ENCODE data around the gene PEMT.
"Not testable (repeated sequence)": the region's sequence is repeated elsewhere in the genome, so short reads cannot be mapped to it uniquely, and the experiment has no call there.

PEMT gene

DNA sequence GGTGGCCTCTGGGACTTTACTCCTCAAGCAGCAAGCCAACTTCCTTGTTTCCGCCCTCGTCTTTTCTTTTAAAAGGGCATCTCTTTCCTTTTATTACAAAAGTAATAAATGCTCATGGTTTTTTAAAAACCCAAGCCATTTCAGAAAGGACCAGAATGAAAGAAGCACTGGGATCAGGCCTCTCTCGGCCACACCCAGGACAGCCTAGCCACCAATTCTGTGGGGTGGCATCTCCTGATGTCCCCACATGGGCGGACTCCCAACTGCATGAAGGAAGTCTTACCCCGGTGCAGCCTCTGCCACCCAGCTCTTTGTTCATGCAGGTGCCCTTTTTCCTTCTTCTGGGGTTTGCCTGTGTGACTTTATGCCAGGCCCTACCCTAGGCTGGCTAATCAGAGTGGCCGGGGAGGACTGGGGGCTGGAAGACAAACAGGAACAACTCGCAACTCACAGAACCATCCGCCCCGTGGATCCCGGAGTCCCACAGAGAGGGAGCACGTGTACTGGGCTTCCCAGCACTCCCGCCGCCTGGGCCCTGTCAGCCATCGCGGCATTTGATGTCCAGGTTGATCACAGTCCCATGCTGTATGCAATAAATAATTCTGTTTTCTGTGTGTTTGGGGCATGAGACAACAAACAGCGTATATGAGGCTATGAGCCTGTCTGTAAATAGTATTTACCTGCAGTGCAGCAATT, 92.8 kb downstream of the PEMT start:
- DNase-seq: no peak

GRCh38 chr17:17497845-17498520, 93.5 kb downstream of the PEMT start:
- DNase-seq: no peak

DNA sequence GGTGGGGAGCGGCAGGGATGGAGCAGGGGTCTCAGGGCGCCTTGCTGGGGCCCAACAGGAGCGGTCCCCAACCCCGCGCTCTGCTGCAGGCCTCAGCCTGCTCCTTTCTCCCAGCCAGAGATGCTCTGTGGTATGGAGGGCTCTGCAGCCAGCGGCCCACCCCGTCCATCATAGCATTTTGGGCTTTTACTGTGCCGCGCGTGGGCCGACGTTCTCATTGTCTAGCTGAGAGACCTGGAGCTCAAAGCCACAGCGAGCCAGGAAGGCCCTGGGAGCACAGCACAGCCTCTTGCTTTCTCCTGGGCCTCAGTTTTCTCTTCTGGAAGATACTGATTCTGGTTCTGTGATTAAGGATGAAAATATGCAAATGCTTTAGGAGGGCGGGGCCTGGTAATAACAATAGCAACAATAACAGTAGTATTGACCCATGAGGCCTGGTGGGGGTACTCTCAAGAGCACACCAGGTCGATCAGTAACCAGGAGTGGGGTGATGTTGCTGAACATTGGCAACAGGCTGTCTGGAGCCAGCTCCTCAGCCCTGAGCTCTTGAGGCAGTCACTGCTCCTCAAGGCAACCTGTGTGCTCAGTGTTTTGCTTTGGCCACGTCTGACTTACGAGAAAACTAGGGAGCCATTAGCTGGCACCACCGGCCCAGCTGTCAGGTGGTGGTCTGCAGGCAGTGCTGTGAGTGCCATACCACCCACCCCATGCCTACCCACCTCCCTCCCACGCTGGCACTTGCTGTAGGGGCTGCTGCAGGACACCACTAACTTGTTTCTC, 94.3 kb downstream of the PEMT start:
- DNase-seq: no peak

- DNase-seq: peak; percentile 82
Measured at GRCh38 chr17:17496189-17497064, 95.1 kb downstream of the PEMT start, which contains the start of gene RASD1. RASD1 (minus strand) TSS chr17:17496395; CDS start chr17:17496181, 214 bp downstream.

- DNase-seq: peak in 1 of 2 donors; percentile 16
Measured at GRCh38 chr17:17495536-17496188, 95.8 kb downstream of the PEMT start.

- DNase-seq: peak in 1 of 2 donors; percentile 20
Measured at GRCh38 chr17:17494870-17495535, 96.5 kb downstream of the PEMT start.

DNA sequence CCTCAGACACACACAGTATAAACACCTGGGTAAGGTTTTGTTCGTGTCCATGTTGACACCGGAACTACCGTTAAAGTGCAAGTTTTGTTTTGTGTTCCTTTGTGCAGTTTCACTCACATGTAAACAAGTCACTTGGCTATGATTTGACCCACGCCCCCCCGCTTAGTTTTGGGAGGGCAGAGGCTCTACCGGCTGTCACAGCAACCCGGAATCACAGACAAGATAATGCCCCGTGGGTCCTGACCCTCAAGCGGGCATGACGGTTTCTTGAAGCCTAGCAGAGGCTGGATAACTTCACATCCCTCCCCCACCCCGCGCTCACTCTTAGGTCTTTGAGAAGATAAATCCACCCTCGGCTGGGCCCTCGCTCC, 97.0 kb downstream of the PEMT start:
- no peak for DNase-seq

GRCh38 chr17:17493986-17494466, 97.5 kb downstream of the PEMT start:
- DNase-seq: no peak

- DNase-seq: no peak
Measured at GRCh38 chr17:17493249-17493985, 98.1 kb downstream of the PEMT start.

DNA sequence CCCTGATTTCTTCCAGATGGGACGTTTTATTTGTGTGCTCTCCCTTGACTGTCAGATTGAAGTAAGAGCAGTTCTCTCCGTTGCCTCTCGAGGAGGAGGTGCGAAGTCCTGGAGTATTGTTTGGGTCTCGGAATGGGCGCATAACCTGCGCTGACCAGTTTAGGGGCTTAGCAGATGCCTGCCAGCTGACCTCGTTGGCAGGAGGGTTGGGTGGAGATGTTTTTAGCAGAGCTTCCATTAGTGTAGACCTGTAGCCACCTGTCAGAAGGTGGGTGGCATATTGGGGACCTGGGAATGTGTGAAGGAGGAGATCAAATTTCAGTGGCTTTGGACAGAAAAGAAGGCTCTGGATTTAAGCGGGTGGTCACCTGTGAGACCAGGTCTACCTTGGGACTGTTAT, 98.9 kb downstream of the PEMT start:
- no peak for DNase-seq

DNA sequence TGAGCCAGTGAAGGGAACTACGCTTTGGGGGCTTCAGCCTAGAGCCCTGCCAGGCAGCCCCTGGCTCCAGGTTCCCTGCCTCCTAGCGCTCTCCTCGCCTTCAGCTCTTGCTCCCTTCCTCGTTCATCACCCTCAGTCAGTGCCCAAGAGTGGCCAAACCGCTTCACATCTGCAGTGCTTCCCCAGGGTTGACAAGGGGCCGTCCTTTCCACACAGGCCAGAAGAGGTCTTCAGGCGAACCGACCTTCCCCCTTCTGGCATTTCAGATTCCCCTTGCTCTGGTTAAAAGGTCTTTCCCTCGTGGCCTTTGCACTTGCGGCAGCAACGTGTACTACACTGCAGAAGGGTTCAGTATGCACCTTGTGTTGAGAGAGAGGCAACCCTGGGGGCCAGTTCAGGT, 99.4 kb downstream of the PEMT start:
- no peak for DNase-seq

- DNase-seq: no peak
Measured at GRCh38 chr17:17491546-17491988, 99.9 kb downstream of the PEMT start.

DNA sequence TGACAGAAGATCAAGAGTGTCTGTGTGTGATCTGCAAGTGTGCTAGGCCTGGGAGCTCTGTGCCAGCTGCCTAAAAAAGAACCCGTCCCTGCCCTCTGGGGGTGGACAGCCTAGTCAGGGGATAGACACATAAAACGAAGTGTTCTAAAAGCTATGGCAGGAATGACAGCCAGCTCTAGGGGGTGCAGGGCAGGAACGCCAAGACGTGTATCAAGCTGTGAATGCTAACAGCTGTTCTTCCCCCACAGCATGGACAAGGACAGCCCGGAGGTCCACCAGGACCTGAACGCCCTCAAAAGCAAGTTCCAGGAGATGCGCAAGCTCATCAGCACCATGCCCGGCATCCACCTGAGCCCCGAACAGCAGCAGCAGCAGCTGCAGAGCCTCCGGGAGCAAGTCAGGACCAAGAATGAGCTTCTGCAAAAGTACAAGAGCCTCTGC, 100.5 kb downstream of the PEMT start:
- DNase-seq: no peak

DNA sequence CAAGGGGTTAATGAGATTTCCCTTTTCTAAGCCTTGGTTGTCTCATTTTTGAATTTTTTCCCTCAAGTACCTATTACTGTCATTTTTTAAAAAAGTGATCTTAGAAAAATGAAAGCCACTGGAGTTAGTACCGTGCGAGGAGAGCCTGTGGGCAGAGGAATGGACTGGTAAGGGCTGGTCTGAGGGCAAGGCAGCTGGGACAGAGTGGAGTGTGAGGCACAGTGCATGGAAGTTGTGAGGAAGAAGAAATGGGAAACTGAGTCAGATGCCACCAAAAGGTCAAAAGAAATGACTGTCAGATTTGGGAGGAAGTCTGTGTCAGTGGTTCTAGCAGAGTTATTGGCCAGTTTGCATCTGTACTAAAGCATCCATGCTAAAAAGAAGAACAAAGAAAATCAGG, 103.5 kb downstream of the PEMT start:
- DNase-seq: no peak

- not testable (repeated sequence) for DNase-seq
Measured at GRCh38 chr17:17486416-17486815, 105.1 kb downstream of the PEMT start.

- DNase-seq: no peak
Measured at GRCh38 chr17:17485420-17485819, 106.1 kb downstream of the PEMT start.

DNA sequence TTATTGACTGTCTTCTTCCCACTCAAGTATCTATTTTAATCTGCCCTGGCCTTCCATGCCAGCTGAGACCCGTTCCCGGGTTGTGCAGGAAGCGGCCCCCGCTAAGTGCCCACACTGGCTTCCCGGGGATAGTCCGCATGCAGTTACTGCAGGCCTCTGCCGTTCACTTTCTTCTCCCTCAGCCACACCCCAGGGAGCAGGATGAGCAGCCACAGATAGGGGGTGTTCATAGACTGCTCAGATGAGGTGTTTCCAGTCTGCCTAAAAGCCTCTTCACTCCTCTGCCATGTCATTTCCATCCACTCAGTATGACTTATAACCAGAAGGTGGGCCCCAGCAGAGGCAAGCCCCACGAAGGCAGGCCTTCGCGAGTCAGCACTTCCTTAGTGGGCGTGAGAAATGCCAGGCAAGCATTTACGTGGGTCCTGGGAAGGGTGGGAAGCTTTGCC, 107.0 kb downstream of the PEMT start:
- DNase-seq: no peak

GRCh38 chr17:17481860-17482259, 109.6 kb downstream of the PEMT start:
- DNase-seq: no peak

- no peak for DNase-seq
Measured at GRCh38 chr17:17480593-17481148, 110.8 kb downstream of the PEMT start.

DNA sequence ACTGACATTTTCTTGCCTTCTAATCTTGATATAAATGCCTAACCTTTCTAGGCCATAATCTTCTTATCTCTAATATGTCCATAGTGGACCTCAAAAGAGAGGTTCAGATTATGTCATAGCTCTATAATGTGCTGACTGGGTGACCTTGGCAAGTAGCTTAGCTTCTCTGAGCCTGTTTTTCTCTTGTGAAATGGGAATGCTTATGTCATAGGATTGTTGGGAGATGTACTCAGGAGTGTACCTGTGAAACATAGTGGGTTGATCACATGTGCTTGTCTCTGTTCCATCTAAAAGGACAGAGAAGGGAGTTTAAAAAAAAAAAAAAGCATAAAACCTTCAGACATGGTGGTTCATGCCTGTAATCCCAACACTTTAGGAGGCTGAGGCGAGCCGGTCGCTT, 112.3 kb downstream of the PEMT start:
- DNase-seq: no peak

Measured in CD4-positive, alpha-beta T cell treated with Interleukin-1 beta for 1 hour (primary cell).